Measurements from ENCODE around the gene TNKS1BP1. TPM values are rescaled to one million over a fixed set of nuclear protein-coding genes. Genes with fewer than 3 reads are reported as not detected.
A peak's percentile ranks its signal among the peaks of the same experiment; 100 is the strongest.

The TNKS1BP1 gene
- total RNA-seq, 1 experiment from 2014 or later: 120 TPM

GRCh38 chr11:57276971-57277675 lies 47.6 kb downstream of the TNKS1BP1 start:
- CTCF ChIA-PET: interaction anchor here (1.1 to 1.9 kb wide), 2 partner anchors 16 to 28 kb away, joined by 3 to 6 read pairs; no protein-coding TSS in a partner anchor
- POLR2A ChIA-PET: interaction anchor here (0.5 kb wide), 1 partner anchor 44 kb away, joined by 3 read pairs; no protein-coding TSS in a partner anchor
- Mint-ChIP-seq H3K4me1 (ENCODE audit: low read depth, unreplicated experiment) (peaks cover 14% of the 10 kb centered on the region), H3K27me3 (ENCODE audit: insufficient read depth, unreplicated experiment) (peaks cover 3% of the 10 kb centered on the region), H3K4me3 (ENCODE audit: unreplicated experiment) (peak overlapping the region; percentile 69), H3K36me3 (ENCODE audit: insufficient read depth, unreplicated experiment) (peaks cover 6% of the 10 kb centered on the region), H3K9me3 (ENCODE audit: unreplicated experiment) (peaks cover 20% of the 10 kb centered on the region), H3K27ac (ENCODE audit: unreplicated experiment) (peak overlapping the region; percentile 78)
- H3K9me3 ChIP-seq: no peaks in the 10 kb centered on the region; the same call in 1 of the 2 replicates
- no peak for TF ChIP-seq CTCF (IDR thresholded peaks at IDR 0.05; ENCODE audit: insufficient read depth in 1 of 2, low read depth in 1 of 2, low read length in 1 of 2, severe bottlenecking in 1 of 2, unreplicated experiment in 1 of 2)
- no peak overlapping the region for H3K4me3 ChIP-seq (ENCODE audit: low read depth, low read length)
- intact Hi-C loops (cut with micrococcal nuclease; ENCODE audit: unreplicated experiment): no loop called here
- no peaks in the 10 kb centered on the region for H3K36me3 ChIP-seq (ENCODE audit: control insufficient read depth, insufficient read depth, low read length)
- no peak for DNase-seq
- peaks cover 10% of the 10 kb centered on the region for H3K4me1 ChIP-seq
- no peaks in the 10 kb centered on the region for H3K27me3 ChIP-seq (replicated peaks; ENCODE audit: control insufficient read depth, insufficient read depth, low read length)
- BruUV-seq (replicated peaks): no TSS peak

GRCh38 chr11:57276169-57276970 lies 48.4 kb downstream of the TNKS1BP1 start:
- no peaks in the 10 kb centered on the region for H3K27me3 ChIP-seq (replicated peaks; ENCODE audit: control insufficient read depth, insufficient read depth, low read length)
- no peaks in the 10 kb centered on the region; the same call in 1 of the 2 replicates for H3K9me3 ChIP-seq
- Mint-ChIP-seq H3K9me3 (ENCODE audit: unreplicated experiment) (peaks cover 20% of the 10 kb centered on the region), H3K4me1 (ENCODE audit: low read depth, unreplicated experiment) (peaks cover 14% of the 10 kb centered on the region), H3K4me3 (ENCODE audit: unreplicated experiment) (no peak overlapping the region), H3K27ac (ENCODE audit: unreplicated experiment) (no peak overlapping the region), H3K36me3 (ENCODE audit: insufficient read depth, unreplicated experiment) (peaks cover 6% of the 10 kb centered on the region), H3K27me3 (ENCODE audit: insufficient read depth, unreplicated experiment) (peaks cover 3% of the 10 kb centered on the region)
- H3K4me3 ChIP-seq (ENCODE audit: low read depth, low read length): no peak overlapping the region
- intact Hi-C loops (cut with micrococcal nuclease; ENCODE audit: unreplicated experiment): no loop called here
- BruUV-seq (replicated peaks): no TSS peak
- no peaks in the 10 kb centered on the region for H3K36me3 ChIP-seq (ENCODE audit: control insufficient read depth, insufficient read depth, low read length)
- no peak for DNase-seq
- ChIA-PET POLR2A (no interaction called here), CTCF (interaction anchor here (1.1 kb wide), 1 partner anchor 27 kb away, joined by 3 read pairs; no protein-coding TSS in a partner anchor)
- H3K4me1 ChIP-seq: peaks cover 10% of the 10 kb centered on the region
- no peak for TF ChIP-seq CTCF (IDR thresholded peaks at IDR 0.05; ENCODE audit: insufficient read depth in 1 of 2, low read depth in 1 of 2, low read length in 1 of 2, severe bottlenecking in 1 of 2, unreplicated experiment in 1 of 2)

DNA sequence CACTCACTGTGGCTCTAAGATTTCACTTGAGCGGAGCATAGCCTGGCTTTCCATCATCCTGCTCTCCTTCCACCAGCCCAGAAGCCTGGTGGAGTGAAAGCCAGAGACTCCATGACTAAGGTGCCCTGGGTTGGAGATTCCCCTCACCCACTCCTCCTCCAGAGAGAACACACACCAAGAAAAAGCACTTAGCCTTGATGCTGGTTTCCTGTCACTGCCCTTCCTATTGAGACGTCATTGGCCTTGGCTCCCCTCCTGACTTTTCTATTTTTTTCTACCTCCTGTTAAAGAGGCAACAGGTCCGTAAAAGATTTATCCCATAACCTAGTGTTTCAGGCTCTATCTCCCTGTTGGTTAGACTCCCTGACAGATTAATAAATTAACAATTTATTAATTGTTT lies 49.2 kb downstream of the TNKS1BP1 start:
- peaks cover 3% of the 10 kb centered on the region for H3K27me3 Mint-ChIP-seq (ENCODE audit: insufficient read depth, unreplicated experiment)
- H3K9me3 ChIP-seq: no peaks in the 10 kb centered on the region; the same call in 1 of the 2 replicates
- H3K36me3 ChIP-seq (ENCODE audit: control insufficient read depth, insufficient read depth, low read length): no peaks in the 10 kb centered on the region
- no peak overlapping the region for H3K4me3 ChIP-seq (ENCODE audit: low read depth, low read length)
- peaks cover 20% of the 10 kb centered on the region for H3K9me3 Mint-ChIP-seq (ENCODE audit: unreplicated experiment)
- DNase-seq: no peak
- intact Hi-C loops (cut with micrococcal nuclease; ENCODE audit: unreplicated experiment): no loop called here
- H3K4me1 Mint-ChIP-seq (ENCODE audit: low read depth, unreplicated experiment): peaks cover 14% of the 10 kb centered on the region
- POLR2A ChIA-PET: no interaction called here
- H3K27me3 ChIP-seq (replicated peaks; ENCODE audit: control insufficient read depth, insufficient read depth, low read length): no peaks in the 10 kb centered on the region
- H3K4me3 Mint-ChIP-seq (ENCODE audit: unreplicated experiment): no peak overlapping the region
- H3K27ac Mint-ChIP-seq (ENCODE audit: unreplicated experiment): no peak overlapping the region
- no TSS peak for BruUV-seq (replicated peaks)
- CTCF ChIA-PET: no interaction called here
- TF ChIP-seq CTCF (IDR thresholded peaks at IDR 0.05; ENCODE audit: insufficient read depth in 1 of 2, low read depth in 1 of 2, low read length in 1 of 2, severe bottlenecking in 1 of 2, unreplicated experiment in 1 of 2): no peak
- H3K4me1 ChIP-seq: peaks cover 10% of the 10 kb centered on the region
- H3K36me3 Mint-ChIP-seq (ENCODE audit: insufficient read depth, unreplicated experiment): peaks cover 6% of the 10 kb centered on the region

Data from Caco-2 (cell line).